WTC11 (cell line): Measurements from ENCODE around the gene TOX2. TPM values are rescaled to one million over a fixed set of nuclear protein-coding genes. Genes with fewer than 3 reads are reported as not detected.

Experiments
- ATAC-seq: fragments of 200-7000 bp; cut with Tn5 transposase; 2 replicates; pipeline ENCODE4 v1.10.0; 2021; ENCODE audit warnings: mild to moderate bottlenecking, moderate library complexity
- CTCF ChIA-PET: fragments of 300-600 bp; sonication (Branson Sonifier 250); formaldehyde crosslinking; loops from one replicate; lab custom pipeline; 2021; ENCODE audit warnings: antibody characterized with exemption; lab: Charles Lee
- POLR2A ChIA-PET: fragments of 350-600 bp; sonication (Branson Sonifier 250); formaldehyde crosslinking; loops from one replicate; lab custom pipeline; 2021; ENCODE audit warnings: antibody characterized with exemption; lab: Charles Lee
- DNase-seq: peaks from one replicate; pipeline ENCODE4 v3.0.0; 2021; ENCODE audit warnings: low spot score
- H3K27ac Mint-ChIP-seq: 2 replicates; pipeline ENCODE4 v1.8.0; 2021; ENCODE audit warnings: mixed read lengths
- H3K27me3 Mint-ChIP-seq: 2 replicates; pipeline ENCODE4 v1.8.0; 2021; ENCODE audit warnings: low read depth, mild to moderate bottlenecking, moderate library complexity, mixed read lengths
- H3K36me3 Mint-ChIP-seq: 2 replicates; pipeline ENCODE4 v1.8.0; 2021; ENCODE audit warnings: mixed read lengths
- H3K4me1 Mint-ChIP-seq: 2 replicates; pipeline ENCODE4 v1.8.0; 2022; ENCODE audit warnings: mixed read lengths
- H3K4me3 Mint-ChIP-seq: 2 replicates; pipeline ENCODE4 v1.8.0; 2021; ENCODE audit warnings: mild to moderate bottlenecking, moderate library complexity, mixed read lengths
- H3K9me3 Mint-ChIP-seq: 2 replicates; pipeline ENCODE4 v1.8.0; 2021; ENCODE audit warnings: mixed read lengths
- ATF3 ChIP-seq: sonication (generic); formaldehyde crosslinking; conservative IDR thresholded peaks from 2 replicates; pipeline ENCODE4 v1.8.1; 2022; ENCODE audit warnings: mild to moderate bottlenecking, missing genetic modification reagents
- ATF6 ChIP-seq: sonication (generic); formaldehyde crosslinking; IDR thresholded peaks from 2 replicates; pipeline ENCODE4 v1.8.1; 2023; ENCODE audit warnings: mild to moderate bottlenecking, missing genetic modification reagents
- CREM ChIP-seq: sonication (generic); formaldehyde crosslinking; IDR thresholded peaks from 2 replicates; pipeline ENCODE4 v1.8.1; 2022; ENCODE audit warnings: mild to moderate bottlenecking, missing genetic modification reagents, moderate library complexity
- FOXJ3 ChIP-seq: sonication (generic); formaldehyde crosslinking; IDR thresholded peaks from 2 replicates; pipeline ENCODE4 v1.9.0; 2021; ENCODE audit warnings: missing genetic modification reagents, mild to moderate bottlenecking, borderline replicate concordance
- FOXK1 ChIP-seq: sonication (generic); formaldehyde crosslinking; IDR thresholded peaks from 2 replicates; pipeline ENCODE4 v1.8.0; 2022; ENCODE audit warnings: mild to moderate bottlenecking, moderate library complexity, missing genetic modification reagents
- GABPB1 ChIP-seq: sonication (generic); formaldehyde crosslinking; IDR thresholded peaks from 2 replicates; pipeline ENCODE4 v1.8.1; 2023; ENCODE audit warnings: mild to moderate bottlenecking, missing genetic modification reagents
- IRF1 ChIP-seq: sonication (generic); formaldehyde crosslinking; IDR thresholded peaks from 2 replicates; pipeline ENCODE4 v1.8.0; 2023; ENCODE audit warnings: missing genetic modification reagents
- JUN ChIP-seq: sonication (generic); formaldehyde crosslinking; IDR thresholded peaks from 2 replicates; pipeline ENCODE4 v1.8.0; 2023; ENCODE audit warnings: mild to moderate bottlenecking, missing genetic modification reagents
- MLX ChIP-seq: sonication (generic); formaldehyde crosslinking; IDR thresholded peaks from 2 replicates; pipeline ENCODE4 v1.8.1; 2023; ENCODE audit warnings: mild to moderate bottlenecking, missing genetic modification reagents, moderate library complexity
- MYBL2 ChIP-seq: sonication (generic); formaldehyde crosslinking; IDR thresholded peaks from 2 replicates; pipeline ENCODE4 v1.8.1; 2023; ENCODE audit warnings: mild to moderate bottlenecking, moderate library complexity, missing genetic modification reagents
- NR2C2 ChIP-seq: sonication (generic); formaldehyde crosslinking; IDR thresholded peaks from 2 replicates; pipeline ENCODE4 v1.8.0; 2022; ENCODE audit warnings: mild to moderate bottlenecking, missing genetic modification reagents
- RELA ChIP-seq: sonication (generic); formaldehyde crosslinking; IDR thresholded peaks from 2 replicates; pipeline ENCODE4 v1.8.1; 2022; ENCODE audit warnings: missing genetic modification reagents, mild to moderate bottlenecking, borderline replicate concordance
- SMAD4 ChIP-seq: sonication (generic); formaldehyde crosslinking; IDR thresholded peaks from 2 replicates; pipeline ENCODE4 v1.8.0; 2022; ENCODE audit warnings: mild to moderate bottlenecking, missing genetic modification reagents
- SP1 ChIP-seq: sonication (generic); formaldehyde crosslinking; conservative IDR thresholded peaks from 2 replicates; pipeline ENCODE4 v1.8.1; 2022; ENCODE audit warnings: missing genetic modification reagents
- STAT6 ChIP-seq: sonication (generic); formaldehyde crosslinking; conservative IDR thresholded peaks from 2 replicates; pipeline ENCODE4 v1.8.1; 2023; ENCODE audit warnings: mild to moderate bottlenecking, low read depth, missing genetic modification reagents, moderate library complexity
- ZBTB21 ChIP-seq: sonication (generic); formaldehyde crosslinking; IDR thresholded peaks from 2 replicates; pipeline ENCODE4 v1.8.1; 2023; ENCODE audit warnings: mild to moderate bottlenecking, missing genetic modification reagents, borderline replicate concordance
- ZNF281 ChIP-seq: sonication (generic); formaldehyde crosslinking; IDR thresholded peaks from 2 replicates; pipeline ENCODE4 v1.8.0; 2023; ENCODE audit warnings: mild to moderate bottlenecking, missing genetic modification reagents
- ZNF512 ChIP-seq: sonication (generic); formaldehyde crosslinking; IDR thresholded peaks from 2 replicates; pipeline ENCODE4 v1.8.1; 2022; ENCODE audit warnings: missing genetic modification reagents, borderline replicate concordance
- total RNA-seq: library from RNA; stranded (reverse); gene quantifications from 3 replicates; pipeline ENCODE4 v1.2.3, GENCODE V29; 2021

The TOX2 gene
- total RNA-seq, 1 experiment from 2014 or later = 3.4 TPM

- no peaks in the 10 kb centered on the region for H3K36me3 Mint-ChIP-seq
- H3K27ac Mint-ChIP-seq = no peak overlapping the region
- no peaks in the 10 kb centered on the region for H3K9me3 Mint-ChIP-seq
- CTCF ChIA-PET = no interaction called here
- H3K27me3 Mint-ChIP-seq = no peaks in the 10 kb centered on the region
- no peak for ATAC-seq
- H3K4me3 Mint-ChIP-seq = no peak overlapping the region
- DNase-seq = no peak
- no peak for TF ChIP-seq FOXK1 (CRISPR knock-in tag)
- TF ChIP-seq CREM = no peak
- TF ChIP-seq ZNF512 = no peak
- TF ChIP-seq IRF1 (CRISPR knock-in tag) = no peak
- no peak for TF ChIP-seq SMAD4 (CRISPR knock-in tag)
- no peak for TF ChIP-seq MLX
- TF ChIP-seq ATF3 (CRISPR knock-in tag) = no peak
- no peak for TF ChIP-seq JUN
- no peak for TF ChIP-seq ZBTB21 (CRISPR knock-in tag)
- TF ChIP-seq, all 79 proteins: peak for 0
- POLR2A ChIA-PET = no interaction called here
- H3K4me1 Mint-ChIP-seq = no peaks in the 10 kb centered on the region
These were observed 178.6 kb downstream of the TOX2 start for GRCh38 chr20:44093249-44093582.

GRCh38 chr20:44095831-44096230 lies 181.2 kb downstream of the TOX2 start:
- Mint-ChIP-seq H3K27me3 (no peaks in the 10 kb centered on the region), H3K4me1 (no peaks in the 10 kb centered on the region), H3K9me3 (no peaks in the 10 kb centered on the region), H3K4me3 (no peak overlapping the region)
- CTCF ChIA-PET = interaction anchor here (0.9 kb wide), 1 partner anchor 14 kb away, joined by 3 read pairs; no protein-coding TSS in a partner anchor
- DNase-seq (no peak), ATAC-seq (no peak)
- TF ChIP-seq CREM (no peak), FOXJ3 (CRISPR knock-in tag) (no peak), GABPB1 (CRISPR knock-in tag) (no peak), ATF6 (CRISPR knock-in tag) (no peak), ZNF281 (CRISPR knock-in tag) (no peak)
- TF ChIP-seq, all 79 proteins: peak for 0
- POLR2A ChIA-PET = no interaction called here
- no peaks in the 10 kb centered on the region for H3K36me3 Mint-ChIP-seq
- no peak overlapping the region for H3K27ac Mint-ChIP-seq

GRCh38 chr20:44097521-44098255 lies 183.0 kb downstream of the TOX2 start:
- H3K4me3 Mint-ChIP-seq = no peak overlapping the region
- no peaks in the 10 kb centered on the region; the same call in 1 of the 2 replicates for H3K27me3 Mint-ChIP-seq
- peaks cover 2% of the 10 kb centered on the region; the same call in 1 of the 2 replicates for H3K9me3 Mint-ChIP-seq
- H3K4me1 Mint-ChIP-seq = no peaks in the 10 kb centered on the region
- DNase-seq = no peak
- ATAC-seq = no peak
- ChIA-PET CTCF (no interaction called here), POLR2A (no interaction called here)
- H3K36me3 Mint-ChIP-seq = no peaks in the 10 kb centered on the region
- no peak overlapping the region for H3K27ac Mint-ChIP-seq
- no peak for TF ChIP-seq MYBL2 (CRISPR knock-in tag)
- TF ChIP-seq SP1 (CRISPR knock-in tag) = no peak
- TF ChIP-seq NR2C2 (CRISPR knock-in tag) = no peak
- TF ChIP-seq STAT6 (CRISPR knock-in tag) = no peak
- no peak for TF ChIP-seq ZNF281 (CRISPR knock-in tag)
- no peak for TF ChIP-seq RELA (CRISPR knock-in tag)
